ENCODE measurements around the gene LEKR1.
"Not testable (repeated sequence)": the region's sequence is repeated elsewhere in the genome, so short reads cannot be mapped to it uniquely, and the experiment has no call there.

The LEKR1 gene

DNA sequence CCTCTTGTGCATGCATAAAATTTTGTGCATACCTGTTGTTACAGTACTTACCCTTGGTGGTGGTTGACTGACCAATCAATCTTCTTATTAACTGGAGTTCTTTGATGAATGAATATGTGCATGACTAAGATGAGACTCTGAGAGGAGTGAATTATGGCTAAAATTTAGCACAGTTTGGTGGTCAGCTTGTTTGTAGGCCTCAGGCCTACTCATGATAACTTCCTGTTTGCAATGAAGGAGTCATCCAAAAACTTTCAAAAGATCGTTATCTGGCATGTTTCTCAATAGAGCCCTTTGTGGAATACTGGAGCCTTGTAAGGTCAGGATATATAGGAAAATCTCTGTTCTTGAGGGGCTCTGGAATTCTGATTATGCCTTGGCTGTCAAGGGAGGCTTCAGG, 66.5 kb downstream of the LEKR1 start:
- H3K4me1 ChIP-seq (ENCODE audit: control insufficient read depth, insufficient read depth, low read length): no peaks in the 10 kb centered on the region
- no peaks in the 10 kb centered on the region for H3K36me3 ChIP-seq (ENCODE audit: control insufficient read depth, insufficient read depth, low read length)
- no peak overlapping the region for H3K4me3 ChIP-seq (ENCODE audit: low read depth, low read length)
- H3K9me3 ChIP-seq (ENCODE audit: control insufficient read depth, insufficient read depth, low read length): no peaks in the 10 kb centered on the region
- no peaks in the 10 kb centered on the region for H3K27me3 ChIP-seq (ENCODE audit: control insufficient read depth, insufficient read depth, low read length)
- no peak overlapping the region for H3K9ac ChIP-seq (ENCODE audit: low read depth, low read length)

- H3K9ac ChIP-seq (ENCODE audit: low read depth, low read length); H3K4me3 ChIP-seq (ENCODE audit: low read depth, low read length); H3K27me3 ChIP-seq (ENCODE audit: control insufficient read depth, insufficient read depth, low read length); H3K4me1 ChIP-seq (ENCODE audit: control insufficient read depth, insufficient read depth, low read length); H3K36me3 ChIP-seq (ENCODE audit: control insufficient read depth, insufficient read depth, low read length); H3K9me3 ChIP-seq (ENCODE audit: control insufficient read depth, insufficient read depth, low read length): not testable (repeated sequence)
Measured at GRCh38 chr3:156895374-156895773, 69.2 kb downstream of the LEKR1 start.

GRCh38 chr3:156897851-156898250, 71.7 kb downstream of the LEKR1 start:
- H3K9ac ChIP-seq (ENCODE audit: low read depth, low read length); H3K27me3 ChIP-seq (ENCODE audit: control insufficient read depth, insufficient read depth, low read length); H3K4me1 ChIP-seq (ENCODE audit: control insufficient read depth, insufficient read depth, low read length); H3K9me3 ChIP-seq (ENCODE audit: control insufficient read depth, insufficient read depth, low read length); H3K36me3 ChIP-seq (ENCODE audit: control insufficient read depth, insufficient read depth, low read length); H3K4me3 ChIP-seq (ENCODE audit: low read depth, low read length): not testable (repeated sequence)

- no peak overlapping the region for H3K4me3 ChIP-seq (ENCODE audit: low read depth, low read length)
- H3K9ac ChIP-seq (ENCODE audit: low read depth, low read length): no peak overlapping the region
- no peaks in the 10 kb centered on the region for H3K4me1 ChIP-seq (ENCODE audit: control insufficient read depth, insufficient read depth, low read length)
- H3K36me3 ChIP-seq (ENCODE audit: control insufficient read depth, insufficient read depth, low read length): no peaks in the 10 kb centered on the region
- no peaks in the 10 kb centered on the region for H3K27me3 ChIP-seq (ENCODE audit: control insufficient read depth, insufficient read depth, low read length)
- H3K9me3 ChIP-seq (ENCODE audit: control insufficient read depth, insufficient read depth, low read length): no peaks in the 10 kb centered on the region
Measured at GRCh38 chr3:156898296-156898880, 72.2 kb downstream of the LEKR1 start.

DNA sequence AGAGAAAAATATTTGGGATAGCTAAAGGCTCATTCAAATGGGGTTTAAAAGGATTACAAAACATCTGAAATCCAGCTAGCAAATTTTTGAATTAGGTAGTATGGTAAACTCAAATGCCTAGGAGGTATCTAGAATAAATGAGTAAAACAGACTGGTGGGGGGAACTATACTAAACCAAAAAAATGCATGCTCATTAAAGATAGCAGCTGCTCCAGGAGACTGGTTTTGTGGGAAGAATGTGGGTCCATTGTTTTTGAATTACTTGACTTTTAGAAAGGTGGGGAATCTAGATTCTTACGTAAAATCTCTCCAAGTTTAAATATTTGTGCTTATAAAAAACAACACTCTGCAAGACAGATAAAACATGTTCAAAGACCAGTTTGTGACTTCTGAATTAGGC, 73.8 kb downstream of the LEKR1 start:
- Histone ChIP-seq H3K27me3 (ENCODE audit: control insufficient read depth, insufficient read depth, low read length) (no peaks in the 10 kb centered on the region), H3K36me3 (ENCODE audit: control insufficient read depth, insufficient read depth, low read length) (no peaks in the 10 kb centered on the region), H3K4me1 (ENCODE audit: control insufficient read depth, insufficient read depth, low read length) (no peaks in the 10 kb centered on the region), H3K9me3 (ENCODE audit: control insufficient read depth, insufficient read depth, low read length) (no peaks in the 10 kb centered on the region), H3K4me3 (ENCODE audit: low read depth, low read length) (no peak overlapping the region), H3K9ac (ENCODE audit: low read depth, low read length) (no peak overlapping the region)

DNA sequence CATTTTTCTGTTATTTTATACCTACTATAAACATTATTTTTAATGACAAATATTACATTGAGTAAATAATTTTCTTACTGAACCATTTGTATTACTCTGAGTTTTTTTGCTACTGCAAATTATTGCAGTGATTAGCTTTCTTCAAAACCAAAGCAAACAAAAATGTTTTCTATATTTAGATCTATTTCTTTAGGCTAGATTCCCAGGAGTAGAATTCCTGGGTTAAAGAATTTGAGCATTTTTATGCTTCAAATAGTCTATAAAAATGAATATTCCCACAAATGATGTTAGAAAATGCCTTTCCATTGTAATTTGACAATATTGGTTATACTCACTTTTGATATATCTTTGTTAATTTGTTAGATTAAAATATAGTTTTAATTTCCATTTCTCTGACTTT, 76.8 kb downstream of the LEKR1 start:
- Histone ChIP-seq H3K9me3 (ENCODE audit: control insufficient read depth, insufficient read depth, low read length) (no peaks in the 10 kb centered on the region), H3K4me1 (ENCODE audit: control insufficient read depth, insufficient read depth, low read length) (no peaks in the 10 kb centered on the region), H3K4me3 (ENCODE audit: low read depth, low read length) (no peak overlapping the region), H3K27me3 (ENCODE audit: control insufficient read depth, insufficient read depth, low read length) (no peaks in the 10 kb centered on the region), H3K9ac (ENCODE audit: low read depth, low read length) (no peak overlapping the region), H3K36me3 (ENCODE audit: control insufficient read depth, insufficient read depth, low read length) (no peaks in the 10 kb centered on the region)

DNA sequence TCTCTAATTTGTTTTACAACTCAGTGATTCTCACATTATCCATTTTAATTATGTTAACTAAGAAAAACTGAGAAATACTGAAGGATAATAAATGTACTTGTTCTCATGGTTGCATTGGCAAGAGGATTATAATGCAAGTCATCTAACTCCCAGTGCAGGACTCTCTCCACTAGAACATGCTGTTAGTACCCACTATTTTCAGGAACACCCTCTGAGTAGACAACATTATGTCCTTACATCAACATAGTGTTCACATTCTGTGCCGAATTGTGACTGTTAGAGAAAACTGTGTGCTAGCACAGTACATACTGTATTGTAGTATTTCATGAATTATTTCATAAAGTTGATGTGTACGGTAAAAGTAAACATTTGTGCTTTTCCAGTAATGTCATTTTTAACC, 80.1 kb downstream of the LEKR1 start:
- Histone ChIP-seq H3K4me3 (ENCODE audit: low read depth, low read length) (no peak overlapping the region), H3K9ac (ENCODE audit: low read depth, low read length) (no peak overlapping the region), H3K36me3 (ENCODE audit: control insufficient read depth, insufficient read depth, low read length) (no peaks in the 10 kb centered on the region), H3K4me1 (ENCODE audit: control insufficient read depth, insufficient read depth, low read length) (no peaks in the 10 kb centered on the region), H3K27me3 (ENCODE audit: control insufficient read depth, insufficient read depth, low read length) (no peaks in the 10 kb centered on the region), H3K9me3 (ENCODE audit: control insufficient read depth, insufficient read depth, low read length) (no peaks in the 10 kb centered on the region)

DNA sequence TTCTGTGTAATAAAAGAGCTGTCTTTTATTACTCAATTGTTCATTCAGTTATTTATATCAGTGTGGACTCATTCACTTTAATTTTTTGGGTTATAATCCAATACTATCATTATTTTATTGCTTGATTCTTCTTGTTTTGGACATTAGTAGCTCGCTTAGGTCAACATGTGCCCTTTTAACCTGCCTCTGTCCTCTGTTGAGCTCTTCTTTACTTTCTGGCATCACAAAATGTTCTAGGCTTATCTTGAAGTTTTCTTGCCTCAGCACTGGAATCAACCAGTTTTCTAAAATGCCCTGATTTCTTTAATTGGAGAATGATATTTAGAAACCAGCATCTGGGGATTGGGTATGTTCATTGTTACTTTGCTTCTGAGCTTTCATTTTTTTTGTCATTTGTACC, 82.2 kb downstream of the LEKR1 start:
- no peaks in the 10 kb centered on the region for H3K36me3 ChIP-seq (ENCODE audit: control insufficient read depth, insufficient read depth, low read length)
- H3K4me3 ChIP-seq (ENCODE audit: low read depth, low read length): no peak overlapping the region
- no peaks in the 10 kb centered on the region for H3K27me3 ChIP-seq (ENCODE audit: control insufficient read depth, insufficient read depth, low read length)
- no peaks in the 10 kb centered on the region for H3K9me3 ChIP-seq (ENCODE audit: control insufficient read depth, insufficient read depth, low read length)
- no peak overlapping the region for H3K9ac ChIP-seq (ENCODE audit: low read depth, low read length)
- no peaks in the 10 kb centered on the region for H3K4me1 ChIP-seq (ENCODE audit: control insufficient read depth, insufficient read depth, low read length)

GRCh38 chr3:156910022-156910421, 83.9 kb downstream of the LEKR1 start:
- H3K9ac ChIP-seq (ENCODE audit: low read depth, low read length): no peak overlapping the region
- H3K36me3 ChIP-seq (ENCODE audit: control insufficient read depth, insufficient read depth, low read length): no peaks in the 10 kb centered on the region
- H3K9me3 ChIP-seq (ENCODE audit: control insufficient read depth, insufficient read depth, low read length): no peaks in the 10 kb centered on the region
- H3K27me3 ChIP-seq (ENCODE audit: control insufficient read depth, insufficient read depth, low read length): no peaks in the 10 kb centered on the region
- no peaks in the 10 kb centered on the region for H3K4me1 ChIP-seq (ENCODE audit: control insufficient read depth, insufficient read depth, low read length)
- H3K4me3 ChIP-seq (ENCODE audit: low read depth, low read length): no peak overlapping the region

DNA sequence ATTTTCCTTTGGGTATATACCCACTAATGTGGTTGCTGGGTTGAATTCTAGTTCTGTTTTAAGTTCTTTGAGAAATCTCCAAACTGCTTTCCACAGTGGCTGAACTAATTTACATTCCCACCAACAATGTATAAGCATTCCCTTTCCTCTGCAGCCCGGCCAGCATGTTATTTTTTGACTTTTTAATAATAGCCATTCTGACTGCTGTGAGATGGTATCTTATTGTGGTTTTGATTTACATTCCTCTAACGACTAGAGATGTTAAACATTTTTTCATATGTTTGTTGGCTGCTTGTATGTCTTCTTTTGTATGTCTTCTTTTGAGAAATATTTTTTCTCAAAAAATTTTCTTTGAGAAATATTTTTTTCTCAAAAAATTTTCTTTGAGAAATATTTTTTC, 84.7 kb downstream of the LEKR1 start:
- H3K27me3 ChIP-seq (ENCODE audit: control insufficient read depth, insufficient read depth, low read length); H3K36me3 ChIP-seq (ENCODE audit: control insufficient read depth, insufficient read depth, low read length); H3K4me3 ChIP-seq (ENCODE audit: low read depth, low read length); H3K9ac ChIP-seq (ENCODE audit: low read depth, low read length); H3K9me3 ChIP-seq (ENCODE audit: control insufficient read depth, insufficient read depth, low read length); H3K4me1 ChIP-seq (ENCODE audit: control insufficient read depth, insufficient read depth, low read length): not testable (repeated sequence)

GRCh38 chr3:156914300-156914699, 88.1 kb downstream of the LEKR1 start:
- H3K9me3 ChIP-seq (ENCODE audit: control insufficient read depth, insufficient read depth, low read length); H3K36me3 ChIP-seq (ENCODE audit: control insufficient read depth, insufficient read depth, low read length); H3K9ac ChIP-seq (ENCODE audit: low read depth, low read length); H3K4me1 ChIP-seq (ENCODE audit: control insufficient read depth, insufficient read depth, low read length); H3K27me3 ChIP-seq (ENCODE audit: control insufficient read depth, insufficient read depth, low read length); H3K4me3 ChIP-seq (ENCODE audit: low read depth, low read length): not testable (repeated sequence)

DNA sequence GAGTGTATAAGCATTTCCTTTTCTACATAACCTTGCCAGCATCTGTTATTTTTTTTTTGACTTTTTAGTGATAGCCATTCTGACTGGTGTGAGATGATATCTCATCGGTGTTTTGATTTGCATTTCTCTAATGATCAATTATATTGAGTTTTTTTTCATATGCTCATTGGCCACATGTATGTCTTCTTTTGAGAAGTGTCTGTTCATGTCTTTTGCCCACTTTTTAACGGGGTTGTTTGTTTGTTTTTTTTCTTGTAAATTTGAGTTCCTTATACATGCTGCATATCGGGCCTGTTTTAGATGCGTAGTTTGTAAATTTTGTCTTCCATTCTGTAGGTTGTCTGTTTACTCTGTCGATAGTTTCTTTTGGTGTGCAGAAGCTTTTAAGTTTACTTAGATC, 89.2 kb downstream of the LEKR1 start:
- Histone ChIP-seq H3K4me1 (ENCODE audit: control insufficient read depth, insufficient read depth, low read length) (peaks cover 3% of the 10 kb centered on the region), H3K36me3 (ENCODE audit: control insufficient read depth, insufficient read depth, low read length) (no peaks in the 10 kb centered on the region), H3K9ac (ENCODE audit: low read depth, low read length) (no peak overlapping the region), H3K4me3 (ENCODE audit: low read depth, low read length) (no peak overlapping the region), H3K27me3 (ENCODE audit: control insufficient read depth, insufficient read depth, low read length) (no peaks in the 10 kb centered on the region), H3K9me3 (ENCODE audit: control insufficient read depth, insufficient read depth, low read length) (no peaks in the 10 kb centered on the region)

DNA sequence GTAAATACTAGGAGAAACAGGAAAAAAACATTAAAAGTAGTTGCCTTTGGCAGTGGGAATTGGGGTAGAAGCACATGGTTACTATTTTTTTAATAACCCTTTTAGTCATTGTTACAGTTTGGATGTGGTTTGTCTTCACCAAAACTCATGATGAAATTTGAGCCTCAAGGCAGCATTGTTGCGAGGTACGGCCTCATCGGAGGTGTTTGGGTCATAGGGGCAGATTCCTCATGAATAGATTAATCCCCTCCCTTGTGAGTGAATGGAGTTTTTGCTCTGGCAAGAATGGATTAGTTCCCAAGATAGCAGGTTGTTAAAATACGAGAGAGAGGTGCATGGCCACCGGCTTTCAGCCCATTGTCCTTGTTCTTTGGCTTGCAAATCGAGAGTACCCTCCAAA, 92.6 kb downstream of the LEKR1 start:
- Histone ChIP-seq H3K36me3 (ENCODE audit: control insufficient read depth, insufficient read depth, low read length) (no peaks in the 10 kb centered on the region), H3K4me3 (ENCODE audit: low read depth, low read length) (no peak overlapping the region), H3K4me1 (ENCODE audit: control insufficient read depth, insufficient read depth, low read length) (peaks cover 3% of the 10 kb centered on the region), H3K27me3 (ENCODE audit: control insufficient read depth, insufficient read depth, low read length) (no peaks in the 10 kb centered on the region), H3K9ac (ENCODE audit: low read depth, low read length) (no peak overlapping the region), H3K9me3 (ENCODE audit: control insufficient read depth, insufficient read depth, low read length) (peaks cover 3% of the 10 kb centered on the region)

Data from iPS-15b (cell line).